ENCODE data around the gene CLEC1A. TPM values are rescaled to one million over a fixed set of nuclear protein-coding genes. Genes with fewer than 3 reads are reported as not detected.

Gene CLEC1A, protein sequence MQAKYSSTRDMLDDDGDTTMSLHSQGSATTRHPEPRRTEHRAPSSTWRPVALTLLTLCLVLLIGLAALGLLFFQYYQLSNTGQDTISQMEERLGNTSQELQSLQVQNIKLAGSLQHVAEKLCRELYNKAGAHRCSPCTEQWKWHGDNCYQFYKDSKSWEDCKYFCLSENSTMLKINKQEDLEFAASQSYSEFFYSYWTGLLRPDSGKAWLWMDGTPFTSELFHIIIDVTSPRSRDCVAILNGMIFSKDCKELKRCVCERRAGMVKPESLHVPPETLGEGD
- not detected in 5 replicates for total RNA-seq (2022; extraction: Qiagen RNA extraction; ENCODE audit: low read depth)

DNA sequence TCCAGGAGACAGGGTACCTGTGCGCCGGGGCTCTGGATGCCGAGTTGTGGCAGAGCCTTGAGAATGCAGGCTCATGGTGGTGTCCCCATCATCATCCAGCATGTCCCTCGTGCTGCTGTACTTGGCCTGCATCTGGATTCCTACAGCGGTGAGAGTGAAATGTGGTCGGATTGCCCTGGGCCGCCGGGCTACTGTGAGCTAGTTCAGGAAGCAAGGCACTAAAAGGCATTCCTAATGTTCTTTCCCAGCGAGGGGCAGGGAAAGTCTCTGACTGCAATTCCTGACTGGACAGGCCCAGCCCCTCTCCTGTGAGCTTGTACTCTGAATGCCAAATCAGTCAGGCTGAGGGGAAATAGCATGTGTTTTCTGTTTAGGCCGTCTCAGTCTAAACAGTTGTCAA lies at the start of gene CLEC1A:
Gene CLEC1A (minus strand): TSS at position 195 of the 400 bp plus-strand sequence. CDS start 63 bp downstream, at position 132.

DNA sequence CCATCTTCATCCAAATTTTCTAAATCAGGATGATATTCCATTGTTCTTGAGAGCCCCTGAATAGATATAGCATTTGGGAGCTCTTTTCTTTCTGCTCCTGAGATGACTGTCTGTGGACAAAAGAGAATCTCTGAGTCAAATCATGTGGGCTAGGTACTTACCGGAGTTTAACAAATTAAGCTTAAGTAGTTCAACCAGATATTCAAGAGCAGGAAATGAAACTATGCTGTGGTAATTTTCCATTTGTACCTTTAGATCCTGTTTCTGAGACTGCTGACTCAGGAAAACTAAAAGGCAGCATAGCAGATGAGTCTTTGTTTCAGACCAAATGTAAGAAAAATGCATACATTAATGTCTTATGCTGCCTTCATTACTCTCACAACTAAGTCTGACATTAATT lies 31.3 kb upstream of the CLEC1A start, which contains the start of gene CLEC7A:
Gene CLEC7A (minus strand): TSS at position 158 of the 400 bp plus-strand sequence. CDS start 117 bp downstream, at position 41.

DNA sequence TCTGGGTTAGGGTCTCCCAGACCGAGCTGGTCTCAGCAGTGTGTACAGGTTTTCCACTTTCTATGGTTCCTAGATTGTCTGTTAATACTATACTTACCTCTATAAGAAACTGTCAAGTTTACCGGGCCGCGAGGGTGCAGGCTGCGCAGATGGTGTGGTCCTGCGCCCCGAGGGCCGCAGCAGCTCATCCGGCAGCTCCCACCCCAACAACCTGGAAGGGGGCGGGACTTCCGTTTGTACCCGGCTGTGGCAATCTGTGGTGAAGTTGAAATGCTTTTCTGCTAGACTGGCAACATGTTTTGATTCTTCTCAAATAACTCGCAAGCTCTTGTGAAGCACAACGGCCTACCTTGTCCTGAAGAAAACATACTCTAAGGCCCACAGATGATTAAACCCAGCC lies 68.3 kb downstream of the CLEC1A start, which contains the start of gene CLEC9A:
Gene CLEC9A (plus strand): TSS at position 237 of the 400 bp plus-strand sequence. CDS start 22,006 bp downstream, outside the sequence.

Other genes starting within 250 kb of the CLEC1A start
- gene CLEC2B, start 229.6 kb downstream of the CLEC1A start, total RNA-seq (2022; extraction: Qiagen RNA extraction; ENCODE audit: low read depth) = 1.0 to 1.6 TPM (median 1.5 TPM) in 5 replicates
- gene KLRF2, start 217.5 kb downstream of the CLEC1A start, total RNA-seq (2022; extraction: Qiagen RNA extraction; ENCODE audit: low read depth) = not detected in 5 replicates
- gene CLEC2A, start 166.6 kb downstream of the CLEC1A start, total RNA-seq (2022; extraction: Qiagen RNA extraction; ENCODE audit: low read depth) = not detected in 5 replicates
- not detected in 5 replicates for gene CLEC12A, start 127.6 kb downstream of the CLEC1A start, total RNA-seq (2022; extraction: Qiagen RNA extraction; ENCODE audit: low read depth)
- not detected in 5 replicates for gene CLEC1B, start 99.9 kb downstream of the CLEC1A start, total RNA-seq (2022; extraction: Qiagen RNA extraction; ENCODE audit: low read depth)
- gene CLEC12B, start 88.4 kb downstream of the CLEC1A start, total RNA-seq (2022; extraction: Qiagen RNA extraction; ENCODE audit: low read depth) = not detected in 5 replicates
- not detected in 5 replicates for gene CLEC9A, start 68.3 kb downstream of the CLEC1A start, total RNA-seq (2022; extraction: Qiagen RNA extraction; ENCODE audit: low read depth)
- not detected in 5 replicates for gene CLEC7A, start 31.2 kb upstream of the CLEC1A start, total RNA-seq (2022; extraction: Qiagen RNA extraction; ENCODE audit: low read depth)
- 0.72 to 1.8 TPM (median 1.2 TPM) in 5 replicates for gene OLR1, start 73.1 kb upstream of the CLEC1A start, total RNA-seq (2022; extraction: Qiagen RNA extraction; ENCODE audit: low read depth)
- 0.08 to 0.64 TPM (median 0.16 TPM) in 4 of 5 replicates, not detected in the other for gene TMEM52B, start 80.0 kb upstream of the CLEC1A start, total RNA-seq (2022; extraction: Qiagen RNA extraction; ENCODE audit: low read depth)
- gene GABARAPL1, start 113.9 kb upstream of the CLEC1A start, total RNA-seq (2022; extraction: Qiagen RNA extraction; ENCODE audit: low read depth) = 37.0 to 47.9 TPM (median 37.9 TPM) in 5 replicates
- not detected in 5 replicates for gene KLRD1, start 208.9 kb upstream of the CLEC1A start, total RNA-seq (2022; extraction: Qiagen RNA extraction; ENCODE audit: low read depth)

Data from A549 treated with GW870086 at 1 μM for 4 hours (cell line).